Measurements from ENCODE around the gene STYK1.

The STYK1 gene

GRCh38 chr12:10600988-10601387 lies 72.9 kb downstream of the STYK1 start:
- TF ChIP-seq EZH2phosphoT487 (IDR thresholded peaks at IDR 0.05; ENCODE audit: borderline replicate concordance): no peak
- TF ChIP-seq, protein P1, sequence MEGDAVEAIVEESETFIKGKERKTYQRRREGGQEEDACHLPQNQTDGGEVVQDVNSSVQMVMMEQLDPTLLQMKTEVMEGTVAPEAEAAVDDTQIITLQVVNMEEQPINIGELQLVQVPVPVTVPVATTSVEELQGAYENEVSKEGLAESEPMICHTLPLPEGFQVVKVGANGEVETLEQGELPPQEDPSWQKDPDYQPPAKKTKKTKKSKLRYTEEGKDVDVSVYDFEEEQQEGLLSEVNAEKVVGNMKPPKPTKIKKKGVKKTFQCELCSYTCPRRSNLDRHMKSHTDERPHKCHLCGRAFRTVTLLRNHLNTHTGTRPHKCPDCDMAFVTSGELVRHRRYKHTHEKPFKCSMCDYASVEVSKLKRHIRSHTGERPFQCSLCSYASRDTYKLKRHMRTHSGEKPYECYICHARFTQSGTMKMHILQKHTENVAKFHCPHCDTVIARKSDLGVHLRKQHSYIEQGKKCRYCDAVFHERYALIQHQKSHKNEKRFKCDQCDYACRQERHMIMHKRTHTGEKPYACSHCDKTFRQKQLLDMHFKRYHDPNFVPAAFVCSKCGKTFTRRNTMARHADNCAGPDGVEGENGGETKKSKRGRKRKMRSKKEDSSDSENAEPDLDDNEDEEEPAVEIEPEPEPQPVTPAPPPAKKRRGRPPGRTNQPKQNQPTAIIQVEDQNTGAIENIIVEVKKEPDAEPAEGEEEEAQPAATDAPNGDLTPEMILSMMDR (conservative IDR thresholded peaks at IDR 0.05; ENCODE audit: low read length): no peak
- Histone ChIP-seq H3K4me2 (ENCODE audit: low read depth, low read length, poor library complexity, severe bottlenecking) (no peak overlapping the region), H3F3A (ENCODE audit: low read depth) (no peaks in the 10 kb centered on the region), H3K9me3 (ENCODE audit: insufficient read depth, low read depth, low read length) (no peaks in the 10 kb centered on the region), H3K27me3 (ENCODE audit: insufficient read depth, low read length, poor library complexity, severe bottlenecking) (no peaks in the 10 kb centered on the region), H3K4me3 (ENCODE audit: low read length, poor library complexity, severe bottlenecking) (no peak overlapping the region), H2AFZ (ENCODE audit: low read length) (no peak overlapping the region), H3K9me2 (replicated peaks; ENCODE audit: low read depth, low read length) (no peaks in the 10 kb centered on the region), H3K9ac (ENCODE audit: low read depth, low read length, poor library complexity, severe bottlenecking) (no peak overlapping the region), H4K20me1 (ENCODE audit: insufficient read depth, low read length, poor library complexity, severe bottlenecking) (no peaks in the 10 kb centered on the region), H3K36me3 (ENCODE audit: insufficient read depth, low read length) (no peaks in the 10 kb centered on the region), H3K4me1 (ENCODE audit: insufficient read depth, low read length, poor library complexity, severe bottlenecking) (peaks cover 18% of the 10 kb centered on the region), H3K79me2 (ENCODE audit: insufficient read depth, low read length) (no peaks in the 10 kb centered on the region)

DNA sequence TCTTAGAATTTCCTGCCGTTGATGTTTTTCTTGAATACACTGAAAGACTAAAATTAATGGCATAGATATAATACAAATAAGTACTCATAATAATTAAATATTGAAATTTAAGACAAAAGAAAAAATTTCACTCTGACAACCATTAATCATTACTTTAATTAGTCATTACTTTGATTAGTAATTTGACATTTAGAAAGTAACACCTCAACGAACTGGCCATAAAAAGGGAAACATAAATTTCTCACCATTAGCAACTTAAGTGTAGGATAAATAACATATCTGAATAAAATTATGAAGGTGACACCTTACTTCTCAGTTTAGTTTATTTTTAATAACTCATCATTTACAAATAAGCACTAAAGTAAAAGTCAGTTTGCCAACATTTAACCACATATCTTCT lies 78.0 kb downstream of the STYK1 start:
- H3K36me3 ChIP-seq (ENCODE audit: insufficient read depth, low read length): no peaks in the 10 kb centered on the region
- no peak overlapping the region for H3K9ac ChIP-seq (ENCODE audit: low read depth, low read length, poor library complexity, severe bottlenecking)
- H4K20me1 ChIP-seq (ENCODE audit: insufficient read depth, low read length, poor library complexity, severe bottlenecking): no peaks in the 10 kb centered on the region
- H3F3A ChIP-seq (ENCODE audit: low read depth): no peaks in the 10 kb centered on the region
- H3K9me2 ChIP-seq (replicated peaks; ENCODE audit: low read depth, low read length): no peaks in the 10 kb centered on the region
- no peak overlapping the region for H2AFZ ChIP-seq (ENCODE audit: low read length)
- H3K4me3 ChIP-seq (ENCODE audit: low read length, poor library complexity, severe bottlenecking): no peak overlapping the region
- no peaks in the 10 kb centered on the region for H3K9me3 ChIP-seq (ENCODE audit: insufficient read depth, low read depth, low read length)
- no peak overlapping the region for H3K4me2 ChIP-seq (ENCODE audit: low read depth, low read length, poor library complexity, severe bottlenecking)
- no peaks in the 10 kb centered on the region for H3K4me1 ChIP-seq (ENCODE audit: insufficient read depth, low read length, poor library complexity, severe bottlenecking)
- TF ChIP-seq, protein P1 (conservative IDR thresholded peaks at IDR 0.05; ENCODE audit: low read length): no peak
- TF ChIP-seq EZH2phosphoT487 (IDR thresholded peaks at IDR 0.05; ENCODE audit: borderline replicate concordance): no peak
- H3K27me3 ChIP-seq (ENCODE audit: insufficient read depth, low read length, poor library complexity, severe bottlenecking): no peaks in the 10 kb centered on the region
- no peaks in the 10 kb centered on the region for H3K79me2 ChIP-seq (ENCODE audit: insufficient read depth, low read length)

DNA sequence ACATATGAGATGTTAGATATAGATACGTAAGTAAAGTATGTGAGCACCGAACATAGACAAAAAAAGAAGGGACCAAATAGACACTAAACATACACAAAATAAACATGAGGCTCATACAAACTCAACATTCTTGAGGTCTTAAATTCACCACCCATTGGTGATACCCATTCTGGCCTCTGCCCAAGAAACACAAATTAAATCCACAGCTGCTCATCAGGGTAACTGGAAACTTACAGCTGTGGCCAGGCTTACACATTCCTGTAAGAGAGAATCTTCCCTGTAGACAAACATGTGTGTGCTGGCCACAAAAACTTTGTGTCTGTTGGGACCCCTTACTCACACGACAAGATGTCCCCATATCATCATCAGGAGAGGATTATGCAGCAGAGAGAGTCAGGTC lies 82.9 kb downstream of the STYK1 start:
- no peak overlapping the region for H2AFZ ChIP-seq (ENCODE audit: low read length)
- H3K9me3 ChIP-seq (ENCODE audit: insufficient read depth, low read depth, low read length): no peaks in the 10 kb centered on the region
- TF ChIP-seq EZH2phosphoT487 (IDR thresholded peaks at IDR 0.05; ENCODE audit: borderline replicate concordance): no peak
- TF ChIP-seq, protein P1 (conservative IDR thresholded peaks at IDR 0.05; ENCODE audit: low read length): no peak
- H3F3A ChIP-seq (ENCODE audit: low read depth): no peaks in the 10 kb centered on the region
- H3K4me3 ChIP-seq (ENCODE audit: low read length, poor library complexity, severe bottlenecking): no peak overlapping the region
- no peaks in the 10 kb centered on the region for H3K4me1 ChIP-seq (ENCODE audit: insufficient read depth, low read length, poor library complexity, severe bottlenecking)
- H3K9me2 ChIP-seq (replicated peaks; ENCODE audit: low read depth, low read length): no peaks in the 10 kb centered on the region
- no peak overlapping the region for H3K4me2 ChIP-seq (ENCODE audit: low read depth, low read length, poor library complexity, severe bottlenecking)
- no peaks in the 10 kb centered on the region for H3K79me2 ChIP-seq (ENCODE audit: insufficient read depth, low read length)
- no peaks in the 10 kb centered on the region for H3K27me3 ChIP-seq (ENCODE audit: insufficient read depth, low read length, poor library complexity, severe bottlenecking)
- H3K36me3 ChIP-seq (ENCODE audit: insufficient read depth, low read length): no peaks in the 10 kb centered on the region
- no peaks in the 10 kb centered on the region for H4K20me1 ChIP-seq (ENCODE audit: insufficient read depth, low read length, poor library complexity, severe bottlenecking)
- H3K9ac ChIP-seq (ENCODE audit: low read depth, low read length, poor library complexity, severe bottlenecking): no peak overlapping the region

Measured in Loucy (cell line).